HepG2 (cell line): Measurements from ENCODE around the gene CSTB. TPM values are rescaled to one million over a fixed set of nuclear protein-coding genes. Genes with fewer than 3 reads are reported as not detected.
A peak's percentile ranks its signal among the peaks of the same experiment; 100 is the strongest.

Source experiments
- ATAC-seq: fragments of 200-7000 bp; cut with Tn5 transposase; 3 replicates; pipeline ENCODE4 v1.9.1; 2020; ENCODE audit warnings: mild to moderate bottlenecking, moderate library complexity
- BruUV-seq: library from RNA; stranded (reverse); fragments of 400-500 nt; replicated peaks from 2 replicates; lab custom pipeline; 2021; lab: Mats Ljungman, UMichigan
- CTCF ChIA-PET: fragments of 300-600 bp; formaldehyde crosslinking; extraction: SDS; loops from one replicate; lab custom pipeline; 2021; ENCODE audit warnings: low total read pairs, inconsistent platforms, low intra/inter-chr PET ratio; lab: Yijun Ruan, JAX
- POLR2A ChIA-PET: fragments of 350-600 bp; sonication (Branson Sonifier 250); formaldehyde crosslinking; loops from one replicate; lab custom pipeline; 2020; ENCODE audit warnings: antibody characterized with exemption, inconsistent platforms; lab: Yijun Ruan, JAX
- DNase-seq: peaks from one replicate; pipeline ENCODE4 v3.0.0-alpha.2; 2015; ENCODE audit warnings: low spot score
- FAIRE-seq: peaks from 3 replicates; lab custom pipeline; 2011; peaks lifted over from hg19 to GRCh38; lab: Jason Lieb, UNC
- H2AFZ ChIP-seq: one replicate; pipeline ENCODE4 v1.6.1; 2011; ENCODE audit warnings: low read length, inconsistent platforms
- H3K27ac ChIP-seq: fragments of 300-600 bp; 3 replicates; pipeline ENCODE4 v1.8.0; 2011; ENCODE audit warnings: mixed run types, mild to moderate bottlenecking, mixed read lengths, low read length, inconsistent platforms; ENCODE audit not compliant: insufficient read depth; ENCODE audit errors: extremely low read length
- H3K27me3 ChIP-seq, 2 experiments: fragments of 200-600 bp in 1 of 2; 2 replicates in 1 of 2; 3 replicates in 1 of 2; pipeline versions ENCODE4 v1.6.0 to v1.8.0; 2011; ENCODE audit warnings: low read length in 2 of 2, mild to moderate bottlenecking in 2 of 2, moderate library complexity in 2 of 2, inconsistent platforms in 1 of 2; ENCODE audit not compliant: insufficient read depth in 2 of 2, control insufficient read depth in 1 of 2
- H3K36me3 ChIP-seq, 2 experiments: fragments of 200-600 bp in 1 of 2; replicated peaks in 1 of 2; 2 replicates in 1 of 2; 3 replicates in 1 of 2; pipeline versions ENCODE4 v1.5.1 to v1.8.0; 2011; ENCODE audit warnings: low read length in 2 of 2, inconsistent platforms in 1 of 2; ENCODE audit not compliant: insufficient read depth in 2 of 2, control insufficient read depth in 1 of 2
- H3K4me1 ChIP-seq: 2 replicates; pipeline ENCODE4 v1.5.1; 2012; ENCODE audit warnings: low read length, inconsistent platforms; ENCODE audit not compliant: insufficient read depth
- H3K4me2 ChIP-seq: 2 replicates; pipeline ENCODE4 v1.6.0; 2011; ENCODE audit warnings: low read depth, low read length, inconsistent platforms
- H3K4me3 ChIP-seq, 3 experiments: fragments of 200-600 bp in 1 of 3; sonication (generic), shearing (Covaris generic) in 1 of 3; replicated peaks in 1 of 3; 2 replicates each; pipeline ENCODE4 v1.5.1; 2011 to 2016; ENCODE audit warnings: low read length in 3 of 3, inconsistent platforms in 2 of 3, low read depth in 2 of 3, mild to moderate bottlenecking in 2 of 3, control low read depth in 1 of 3, mixed read lengths in 1 of 3; ENCODE audit not compliant: insufficient read depth in 1 of 3
- H3K79me2 ChIP-seq: one replicate; pipeline ENCODE4 v1.6.1; 2011; ENCODE audit warnings: low read length, inconsistent platforms; ENCODE audit not compliant: insufficient read depth
- H3K9ac ChIP-seq: 2 replicates; pipeline ENCODE4 v1.6.0; 2011; ENCODE audit warnings: mild to moderate bottlenecking, low read depth, low read length, inconsistent platforms; ENCODE audit not compliant: insufficient read depth
- H3K9me3 ChIP-seq: 2 replicates; pipeline ENCODE4 v1.5.1; 2012; ENCODE audit warnings: mild to moderate bottlenecking, low read length
- H4K20me1 ChIP-seq: 2 replicates; pipeline ENCODE4 v1.6.0; 2011; ENCODE audit warnings: inconsistent platforms, mild to moderate bottlenecking, low read length, moderate library complexity; ENCODE audit not compliant: insufficient read depth
- IRF1 ChIP-seq: sonication (generic); formaldehyde crosslinking; IDR thresholded peaks from 2 replicates; pipeline ENCODE4 v1.4.0; 2020; ENCODE audit warnings: low read depth, mild to moderate bottlenecking, missing genetic modification reagents
- MBD4 ChIP-seq: IDR thresholded peaks from 2 replicates; pipeline ENCODE4 v1.6.1; 2012; ENCODE audit warnings: low read length, inconsistent platforms, borderline replicate concordance
- ZBTB33 ChIP-seq: sonication (generic); formaldehyde crosslinking; IDR thresholded peaks from 2 replicates; pipeline ENCODE4 v1.4.0; 2020; ENCODE audit warnings: missing genetic modification reagents
- ZFX ChIP-seq: sonication (generic); formaldehyde crosslinking; IDR thresholded peaks from 2 replicates; pipeline ENCODE4 v1.4.0; 2020; ENCODE audit warnings: mild to moderate bottlenecking, low read depth, missing genetic modification reagents, moderate library complexity
- ZNF879 ChIP-seq: sonication (generic); formaldehyde crosslinking; IDR thresholded peaks from 2 replicates; pipeline ENCODE4 v1.8.1; 2023; ENCODE audit warnings: missing genetic modification reagents
- ZSCAN9 ChIP-seq: IDR thresholded peaks from 2 replicates; pipeline ENCODE4 v1.6.1; 2016; ENCODE audit warnings: borderline replicate concordance
- WGBS: methylation state at CpG from one replicate; pipeline ENCODE4 v1.1.6; 2017; ENCODE audit warnings: low lambda C conversion rate; 5-methylcytosine and 5-hydroxymethylcytosine counted together
- in situ Hi-C: cut with HindIII; loops from 2 replicates; pipeline ENCODE4 v1.10.0; 2017; ENCODE audit warnings: low pct_unique_long_range_greater_than_20kb; ENCODE audit not compliant: extremely low pct_ligation_motif_present
- intact Hi-C: fragments of 100-400 bp; cut with micrococcal nuclease; formaldehyde crosslinking; loops from one replicate; pipeline ENCODE4 v1.10.0; 2022; ENCODE audit not compliant: unreplicated experiment
- polyA plus RNA-seq, 8 experiments: library from polyadenylated mRNA; depleted of rRNA in 3 of 8; stranded (reverse) in 7 of 8; unstranded in 1 of 8; fragments of >200 nt; fragmentation: Illumina TruSeq in 4 of 8; extraction: Trizol in 4 of 8; gene quantifications; 2 replicates each; pipeline versions ENCODE4 v1.2.1 to v1.2.3, GENCODE V29; 2011 to 2016; ENCODE audit warnings: low read depth in 4 of 8, missing spikeins in 1 of 8, mixed read lengths in 1 of 8; ENCODE audit not compliant: insufficient read depth in 1 of 8
- total RNA-seq, 5 experiments: library from RNA; depleted of rRNA; stranded (reverse); fragments of >200 nt; fragmentation: Illumina TruSeq; extraction: Trizol; gene quantifications; 2 replicates each; pipeline ENCODE4 v1.2.3, GENCODE V29; 2016; ENCODE audit warnings: low read depth in 1 of 5
- TF ChIP-seq, protein P1 (sequence below): sonication (generic); formaldehyde crosslinking; IDR thresholded peaks from 2 replicates; pipeline ENCODE4 v1.5.1; 2020; ENCODE audit warnings: missing genetic modification reagents, mild to moderate bottlenecking, borderline replicate concordance
- TF ChIP-seq, protein P2 (sequence below): sonication (generic); formaldehyde crosslinking; IDR thresholded peaks from 2 replicates; pipeline ENCODE4 v1.4.0; 2020; ENCODE audit warnings: missing genetic modification reagents, mild to moderate bottlenecking, borderline replicate concordance

CSTB gene
- total and polyA plus RNA-seq, 2 of the 13 experiments (the other 11 are each of a cell fraction or from before 2014, with no cell fraction given): 11.7 to 94.1 TPM

DNA sequence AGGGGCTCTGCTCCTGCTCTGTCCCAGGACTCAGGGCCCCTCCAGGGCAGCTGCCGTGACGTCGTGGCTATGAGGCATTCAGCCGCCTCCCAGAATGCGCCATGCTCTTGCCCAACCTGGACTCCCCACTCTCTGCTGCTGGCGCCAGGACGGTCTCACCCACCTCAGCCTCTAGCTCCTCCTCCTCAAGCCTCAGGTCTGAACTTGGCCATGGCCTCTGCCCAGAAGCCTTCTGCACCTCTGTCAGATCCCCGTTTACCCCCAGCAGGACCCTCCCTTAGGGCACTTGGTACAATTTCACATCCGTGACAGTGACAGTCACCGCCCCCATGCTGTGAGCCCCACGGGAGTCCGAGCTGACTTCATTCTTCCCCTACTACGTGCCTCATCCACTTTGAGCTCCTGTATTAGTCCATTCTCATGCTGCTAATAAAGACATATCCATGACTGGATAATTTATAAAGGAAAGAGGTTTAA lies 4.9 kb downstream of the CSTB start:
- BruUV-seq: no TSS peak
- POLR2A ChIA-PET: interaction anchor here (1.1 kb wide), 1 partner anchor 42 kb away, joined by 3 read pairs; no protein-coding TSS in a partner anchor

GRCh38 chr21:43770066-43770655 lies 5.9 kb downstream of the CSTB start:
- no TSS peak for BruUV-seq
- H3K9ac ChIP-seq: no peak overlapping the region
- TF ChIP-seq MBD4 (no peak), ZFX (CRISPR knock-in tag) (no peak), ZSCAN9 (CRISPR knock-in tag) (no peak), IRF1 (no peak)
- TF ChIP-seq, protein P1, sequence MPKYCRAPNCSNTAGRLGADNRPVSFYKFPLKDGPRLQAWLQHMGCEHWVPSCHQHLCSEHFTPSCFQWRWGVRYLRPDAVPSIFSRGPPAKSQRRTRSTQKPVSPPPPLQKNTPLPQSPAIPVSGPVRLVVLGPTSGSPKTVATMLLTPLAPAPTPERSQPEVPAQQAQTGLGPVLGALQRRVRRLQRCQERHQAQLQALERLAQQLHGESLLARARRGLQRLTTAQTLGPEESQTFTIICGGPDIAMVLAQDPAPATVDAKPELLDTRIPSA (CRISPR knock-in tag): 0 out of 2 replicates have a peak, but pooled peaks have one; percentile 29
- TF ChIP-seq, protein P2, sequence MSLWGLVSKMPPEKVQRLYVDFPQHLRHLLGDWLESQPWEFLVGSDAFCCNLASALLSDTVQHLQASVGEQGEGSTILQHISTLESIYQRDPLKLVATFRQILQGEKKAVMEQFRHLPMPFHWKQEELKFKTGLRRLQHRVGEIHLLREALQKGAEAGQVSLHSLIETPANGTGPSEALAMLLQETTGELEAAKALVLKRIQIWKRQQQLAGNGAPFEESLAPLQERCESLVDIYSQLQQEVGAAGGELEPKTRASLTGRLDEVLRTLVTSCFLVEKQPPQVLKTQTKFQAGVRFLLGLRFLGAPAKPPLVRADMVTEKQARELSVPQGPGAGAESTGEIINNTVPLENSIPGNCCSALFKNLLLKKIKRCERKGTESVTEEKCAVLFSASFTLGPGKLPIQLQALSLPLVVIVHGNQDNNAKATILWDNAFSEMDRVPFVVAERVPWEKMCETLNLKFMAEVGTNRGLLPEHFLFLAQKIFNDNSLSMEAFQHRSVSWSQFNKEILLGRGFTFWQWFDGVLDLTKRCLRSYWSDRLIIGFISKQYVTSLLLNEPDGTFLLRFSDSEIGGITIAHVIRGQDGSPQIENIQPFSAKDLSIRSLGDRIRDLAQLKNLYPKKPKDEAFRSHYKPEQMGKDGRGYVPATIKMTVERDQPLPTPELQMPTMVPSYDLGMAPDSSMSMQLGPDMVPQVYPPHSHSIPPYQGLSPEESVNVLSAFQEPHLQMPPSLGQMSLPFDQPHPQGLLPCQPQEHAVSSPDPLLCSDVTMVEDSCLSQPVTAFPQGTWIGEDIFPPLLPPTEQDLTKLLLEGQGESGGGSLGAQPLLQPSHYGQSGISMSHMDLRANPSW (CRISPR knock-in tag): no peak

More for the DNA sequence above, 4.9 kb downstream of the CSTB start:
- DNase-seq (no peak), FAIRE-seq (no peak), ATAC-seq (no peak)
- H3K4me2 ChIP-seq: no peak overlapping the region
- peaks cover 3 to 13% of the 10 kb centered on the region in 2 experiments; a peak in 3 of 5 replicates for H3K36me3 ChIP-seq
- in situ Hi-C loops (no loop called here), intact Hi-C loops (loop anchor here (10.0 kb wide), 1 partner anchor 66 kb away; no protein-coding TSS in a partner anchor)
- peaks cover 51% of the 10 kb centered on the region for H3K4me1 ChIP-seq
- H3K79me2 ChIP-seq: peaks cover 12% of the 10 kb centered on the region
- H3K27me3 ChIP-seq: no peaks in the 10 kb centered on the region
- CTCF ChIA-PET: no interaction called here
- no peak overlapping the region for H3K9ac ChIP-seq
- H4K20me1 ChIP-seq: no peaks in the 10 kb centered on the region
- no peak overlapping the region for H3K4me3 ChIP-seq
- 57% methylated on average over 13 of the region's 13 CpGs for WGBS
- TF ChIP-seq ZBTB33 (peak; percentile 98), ZNF879 (CRISPR knock-in tag) (no peak)
- H3K9me3 ChIP-seq: no peaks in the 10 kb centered on the region
- no peak overlapping the region for H2AFZ ChIP-seq
- no peak overlapping the region for H3K27ac ChIP-seq

More at GRCh38 chr21:43770066-43770655, 5.9 kb downstream of the CSTB start:
- no peak overlapping the region for H2AFZ ChIP-seq
- no peak for ATAC-seq
- CTCF ChIA-PET: no interaction called here
- FAIRE-seq: no peak
- peaks cover 3 to 13% of the 10 kb centered on the region in 2 experiments; a peak in 3 of 5 replicates for H3K36me3 ChIP-seq
- peak overlapping the region; percentile 12; the same call in 1 of the 2 replicates for H3K4me2 ChIP-seq
- POLR2A ChIA-PET: no interaction called here
- no peaks in the 10 kb centered on the region for H4K20me1 ChIP-seq
- intact Hi-C loops (loop anchor here (10.0 kb wide), 1 partner anchor 65 kb away; no protein-coding TSS in a partner anchor), in situ Hi-C loops (no loop called here)
- H3K27ac ChIP-seq: no peak overlapping the region
- no peaks in the 10 kb centered on the region for H3K9me3 ChIP-seq
- no peak for DNase-seq
- H3K4me3 ChIP-seq: no peak overlapping the region
- H3K4me1 ChIP-seq: peaks cover 47% of the 10 kb centered on the region
- no peaks in the 10 kb centered on the region for H3K27me3 ChIP-seq
- 64% methylated on average over 11 of the region's 21 CpGs for WGBS
- peaks cover 4% of the 10 kb centered on the region for H3K79me2 ChIP-seq
